CD4-positive, alpha-beta T cell (primary cell): Measurements from ENCODE around the gene GNA15. TPM values are rescaled to one million over a fixed set of nuclear protein-coding genes. Genes with fewer than 3 reads are reported as not detected.
A peak's percentile ranks its signal among the peaks of the same experiment; 100 is the strongest.

ENCODE experiments used
- ATAC-seq: fragments of 200-7000 bp; cut with Tn5 transposase; one replicate; pipeline ENCODE4 v1.10.0; 2022; ENCODE audit warnings: mild to moderate bottlenecking; ENCODE audit not compliant: poor library complexity
- CTCF ChIA-PET: fragments of 350-600 bp; sonication (Branson Sonifier 250); formaldehyde crosslinking; loops from one replicate; lab custom pipeline; 2021; ENCODE audit warnings: antibody characterized with exemption, inconsistent platforms; lab: Charles Lee
- POLR2A ChIA-PET: fragments of 350-600 bp; sonication (Branson Sonifier 250); formaldehyde crosslinking; loops from one replicate; lab custom pipeline; 2021; ENCODE audit warnings: antibody characterized with exemption, inconsistent platforms; lab: Charles Lee
- DNase-seq, 14 experiments: peaks; one replicate each; pipeline ENCODE4 v3.0.0-alpha.2; 2013 to 2020; ENCODE audit warnings: mixed read lengths in 2 of 14
- H3K27ac ChIP-seq, 2 donors: one replicate each; pipeline versions ENCODE4 v1.5.1 to v1.7.0; 2013; ENCODE audit warnings: low read length in 2 of 2, low read depth in 1 of 2, mild to moderate bottlenecking in 1 of 2
- H3K27me3 ChIP-seq, 2 experiments: 1 replicate in 1 of 2; 2 replicates in 1 of 2; pipeline versions ENCODE4 v1.6.1 to v1.7.0; 2013; ENCODE audit warnings: low read length in 2 of 2, control low read depth in 1 of 2, mild to moderate bottlenecking in 1 of 2, moderate library complexity in 1 of 2; ENCODE audit not compliant: insufficient read depth in 2 of 2, control insufficient read depth in 1 of 2
- H3K36me3 ChIP-seq: one replicate; pipeline ENCODE4 v1.6.1; 2013; ENCODE audit warnings: low read length, control low read depth; ENCODE audit not compliant: insufficient read depth
- H3K4me1 ChIP-seq: one replicate; pipeline ENCODE4 v1.6.1; 2013; ENCODE audit warnings: low read length, control low read depth; ENCODE audit not compliant: insufficient read depth
- H3K4me3 ChIP-seq: one replicate; pipeline ENCODE4 v1.5.1; 2013; ENCODE audit warnings: mild to moderate bottlenecking, low read length, moderate library complexity
- H3K9me3 ChIP-seq, 2 experiments: 1 replicate in 1 of 2; 2 replicates in 1 of 2; pipeline versions ENCODE4 v1.6.1 to v1.7.0; 2013; ENCODE audit warnings: low read length in 2 of 2, mild to moderate bottlenecking in 2 of 2, control low read depth in 1 of 2, moderate library complexity in 1 of 2; ENCODE audit not compliant: control insufficient read depth in 1 of 2, insufficient read depth in 1 of 2
- H3K27ac Mint-ChIP-seq: one replicate; pipeline ENCODE4 v1.8.0; 2020; ENCODE audit warnings: mixed read lengths
- H3K27me3 Mint-ChIP-seq: one replicate; pipeline ENCODE4 v1.8.0; 2021; ENCODE audit warnings: mixed read lengths
- H3K36me3 Mint-ChIP-seq: one replicate; pipeline ENCODE4 v1.8.0; 2021; ENCODE audit warnings: low read depth, mixed read lengths
- H3K4me1 Mint-ChIP-seq: one replicate; pipeline ENCODE4 v1.8.0; 2021; ENCODE audit warnings: low read depth, mixed read lengths
- H3K4me3 Mint-ChIP-seq: one replicate; pipeline ENCODE4 v1.8.0; 2020; ENCODE audit warnings: mild to moderate bottlenecking, mixed read lengths
- H3K9me3 Mint-ChIP-seq: one replicate; pipeline ENCODE4 v1.8.0; 2020; ENCODE audit warnings: mixed read lengths
- CTCF ChIP-seq: fragments of 200-600 bp; IDR thresholded peaks from one replicate; pipeline ENCODE4 v1.8.0; 2022; ENCODE audit warnings: antibody characterized with exemption, mild to moderate bottlenecking
- intact Hi-C, 2 experiments: fragments of 100-400 bp; cut with DNase I in 1 of 2; cut with micrococcal nuclease in 1 of 2; formaldehyde crosslinking; loops; one replicate each; pipeline versions ENCODE4 v1.15.1 to v1.9.0; 2023 to 2025; cut with DNase I, micrococcal nuclease
- total RNA-seq, 174 experiments: library from RNA in 2 of 174; stranded (reverse) in 2 of 174; gene quantifications; one replicate each; pipeline ENCODE4 v1.2.3 and lab custom pipeline; 2021 to 2026

The GNA15 gene
- total RNA-seq, 2 experiments from 2014 or later = 12.1 to 14.9 TPM

DNA sequence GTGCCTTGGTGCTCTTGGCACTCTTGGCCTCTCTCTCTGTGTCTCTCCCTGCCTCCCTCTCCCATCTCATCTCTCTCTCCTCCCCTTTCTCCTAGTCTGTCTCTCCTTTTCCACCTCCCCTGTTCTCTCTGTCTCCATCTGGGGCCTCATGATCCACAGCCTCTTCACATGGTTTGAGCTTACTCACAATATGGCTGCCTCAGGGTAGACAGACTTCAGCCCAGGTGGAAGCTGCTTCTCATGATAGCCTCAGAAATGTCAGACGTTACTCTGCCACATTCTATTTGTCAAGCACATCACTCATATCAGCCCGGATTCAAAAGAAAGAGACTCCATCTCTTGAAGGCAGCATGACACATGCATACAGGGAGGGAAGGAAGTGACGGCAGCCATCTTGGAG is 24.4 kb downstream of the GNA15 start:
- H3K27ac Mint-ChIP-seq = no peak overlapping the region
- POLR2A ChIA-PET = interaction anchor here (1.3 kb wide), 1 partner anchor 31 kb away, joined by 3 read pairs; no protein-coding TSS in a partner anchor
- Histone ChIP-seq H3K4me1 (peaks cover 27% of the 10 kb centered on the region), H3K36me3 (no peaks in the 10 kb centered on the region), H3K9me3 (no peaks in the 10 kb centered on the region), H3K27me3 (no peaks in the 10 kb centered on the region), H3K27ac (no peak overlapping the region), H3K4me3 (no peak overlapping the region)
- H3K27me3 Mint-ChIP-seq = no peaks in the 10 kb centered on the region
- H3K4me1 Mint-ChIP-seq = peaks cover 8% of the 10 kb centered on the region
- DNase-seq = no peak
- no peak for TF ChIP-seq CTCF
- H3K36me3 Mint-ChIP-seq = no peaks in the 10 kb centered on the region
- no peak overlapping the region for H3K4me3 Mint-ChIP-seq
- H3K9me3 Mint-ChIP-seq = no peaks in the 10 kb centered on the region
- CTCF ChIA-PET = no interaction called here
- intact Hi-C loops = loop anchor here (5.0 to 10.0 kb wide), 2 partner anchors 83 to 85 kb away; no protein-coding TSS in a partner anchor
- ATAC-seq = no peak

- CTCF ChIA-PET = no interaction called here
- Mint-ChIP-seq H3K36me3 (no peaks in the 10 kb centered on the region), H3K4me3 (no peak overlapping the region), H3K9me3 (no peaks in the 10 kb centered on the region), H3K4me1 (peaks cover 13% of the 10 kb centered on the region), H3K27me3 (no peaks in the 10 kb centered on the region), H3K27ac (no peak overlapping the region)
- H3K9me3 ChIP-seq = no peaks in the 10 kb centered on the region
- no peak for TF ChIP-seq CTCF
- no peak overlapping the region for H3K27ac ChIP-seq
- H3K36me3 ChIP-seq = no peaks in the 10 kb centered on the region
- intact Hi-C loops = loop anchor here (5.0 to 10.0 kb wide), 2 partner anchors 84 to 87 kb away; no protein-coding TSS in a partner anchor
- no peak for ATAC-seq
- POLR2A ChIA-PET = interaction anchor here (1.0 kb wide), 1 partner anchor 17 kb away, joined by 3 read pairs; the partner anchor contains the start of gene S1PR4
- H3K4me3 ChIP-seq = no peak overlapping the region
- H3K4me1 ChIP-seq = peaks cover 19% of the 10 kb centered on the region
- H3K27me3 ChIP-seq = no peaks in the 10 kb centered on the region
- no peak for DNase-seq
These were observed 25.6 kb downstream of the GNA15 start for GRCh38 chr19:3161453-3161852.

DNA sequence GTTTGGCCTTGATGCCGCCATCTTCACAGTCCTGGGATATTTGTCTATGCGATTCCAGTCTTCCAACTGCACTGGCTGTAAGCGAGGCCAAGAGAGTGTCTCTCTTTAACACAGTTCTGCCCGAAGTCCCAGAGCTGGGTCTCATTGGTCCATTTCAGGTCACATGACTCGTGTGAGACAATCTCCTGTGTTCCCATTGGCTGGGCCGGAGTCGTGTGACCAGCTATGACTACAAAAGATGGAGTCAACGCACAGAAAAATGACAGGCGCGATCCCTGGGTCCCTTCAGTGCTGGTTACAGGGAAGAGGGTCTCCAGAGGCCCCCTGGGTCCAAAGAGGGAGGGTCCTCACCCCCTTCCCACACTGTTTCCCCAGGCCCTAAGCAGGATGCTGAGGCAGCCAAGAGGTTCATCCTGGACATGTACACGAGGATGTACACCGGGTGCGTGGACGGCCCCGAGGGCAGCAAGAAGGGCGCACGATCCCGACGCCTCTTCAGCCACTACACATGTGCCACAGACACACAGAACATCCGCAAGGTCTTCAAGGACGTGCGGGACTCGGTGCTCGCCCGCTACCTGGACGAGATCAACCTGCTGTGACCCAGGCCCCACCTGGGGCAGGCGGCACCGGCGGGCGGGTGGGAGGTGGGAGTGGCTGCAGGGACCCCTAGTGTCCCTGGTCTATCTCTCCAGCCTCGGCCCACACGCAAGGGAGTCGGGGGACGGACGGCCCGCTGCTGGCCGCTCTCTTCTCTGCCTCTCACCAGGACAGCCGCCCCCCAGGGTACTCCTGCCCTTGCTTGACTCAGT is 26.8 kb downstream of the GNA15 start:
- Mint-ChIP-seq H3K4me3 (no peak overlapping the region), H3K4me1 (peaks cover 13% of the 10 kb centered on the region), H3K27me3 (no peaks in the 10 kb centered on the region), H3K27ac (no peak overlapping the region), H3K36me3 (no peaks in the 10 kb centered on the region), H3K9me3 (no peaks in the 10 kb centered on the region)
- Histone ChIP-seq H3K27me3 (no peaks in the 10 kb centered on the region), H3K4me1 (peaks cover 19% of the 10 kb centered on the region), H3K27ac (no peak overlapping the region), H3K9me3 (no peaks in the 10 kb centered on the region), H3K36me3 (no peaks in the 10 kb centered on the region), H3K4me3 (no peak overlapping the region)
- ChIA-PET POLR2A (no interaction called here), CTCF (interaction anchor here (1.7 kb wide), 1 partner anchor 33 kb away, joined by 10 read pairs; no protein-coding TSS in a partner anchor)
- DNase-seq (peak in 3 of 14 experiments; percentile 14 to 58 (median 49)), ATAC-seq (no peak)
- intact Hi-C loops = loop anchor here (1.0 to 10.0 kb wide), 6 partner anchors 16 to 200 kb away; no protein-coding TSS in a partner anchor
- TF ChIP-seq CTCF = no peak
